H9 (cell line): ENCODE measurements around the gene ATG7. TPM values are rescaled to one million over a fixed set of nuclear protein-coding genes. Genes with fewer than 3 reads are reported as not detected.

ENCODE experiments used
- DNase-seq: peaks from one replicate; pipeline ENCODE4 v3.0.0-alpha.2; 2017
- H2AFZ ChIP-seq: one replicate; pipeline ENCODE4 v1.6.1; 2013; ENCODE audit warnings: mild to moderate bottlenecking, low read length, control low read depth, moderate library complexity
- H2AK5ac ChIP-seq: 2 replicates; pipeline ENCODE4 v1.6.1; 2013; ENCODE audit warnings: low read length, control low read depth, mixed read lengths; ENCODE audit not compliant: insufficient read length
- H2BK120ac ChIP-seq: one replicate; pipeline ENCODE4 v1.6.1; 2013; ENCODE audit warnings: low read depth, mild to moderate bottlenecking, low read length, control low read depth, inconsistent platforms; ENCODE audit not compliant: poor library complexity, severe bottlenecking
- H2BK12ac ChIP-seq: 2 replicates; pipeline ENCODE4 v1.6.1; 2013; ENCODE audit warnings: low read length, control low read depth, mixed read lengths, low read depth; ENCODE audit not compliant: insufficient read length
- H2BK15ac ChIP-seq: 2 replicates; pipeline ENCODE4 v1.6.1; 2013; ENCODE audit warnings: low read depth, low read length, control low read depth
- H2BK20ac ChIP-seq: one replicate; pipeline ENCODE4 v1.6.1; 2013; ENCODE audit warnings: low read depth, mild to moderate bottlenecking, low read length, control low read depth, inconsistent platforms; ENCODE audit not compliant: poor library complexity, severe bottlenecking
- H2BK5ac ChIP-seq: 2 replicates; pipeline ENCODE4 v1.6.1; 2013; ENCODE audit warnings: low read length, control low read depth, mixed read lengths; ENCODE audit not compliant: insufficient read length
- H3K14ac ChIP-seq: 2 replicates; pipeline ENCODE4 v1.6.1; 2013; ENCODE audit warnings: low read length, control low read depth; ENCODE audit not compliant: insufficient read depth
- H3K18ac ChIP-seq: 2 replicates; pipeline ENCODE4 v1.6.1; 2013; ENCODE audit warnings: low read depth, mild to moderate bottlenecking, mixed read lengths, low read length, control low read depth; ENCODE audit not compliant: insufficient read length
- H3K23ac ChIP-seq: 2 replicates; pipeline ENCODE4 v1.6.1; 2013; ENCODE audit warnings: low read length, control low read depth, mixed read lengths, low read depth; ENCODE audit not compliant: insufficient read length
- H3K23me2 ChIP-seq: 2 replicates; pipeline ENCODE4 v1.6.1; 2013; ENCODE audit warnings: low read depth, mild to moderate bottlenecking, mixed read lengths, low read length, control low read depth; ENCODE audit not compliant: insufficient read length, poor library complexity, severe bottlenecking
- H3K27ac ChIP-seq: 2 replicates; pipeline ENCODE4 v1.5.1; 2013; ENCODE audit warnings: low read length, control low read depth, mixed read lengths, low read depth; ENCODE audit not compliant: insufficient read length
- H3K27me3 ChIP-seq: 2 replicates; pipeline ENCODE4 v1.6.1; 2013; ENCODE audit warnings: low read length, control low read depth, inconsistent platforms; ENCODE audit not compliant: insufficient read depth
- H3K4ac ChIP-seq: 2 replicates; pipeline ENCODE4 v1.6.1; 2013; ENCODE audit warnings: low read depth, mild to moderate bottlenecking, control low read depth, inconsistent platforms, low read length, moderate library complexity
- H3K4me1 ChIP-seq: 2 replicates; pipeline ENCODE4 v1.6.1; 2013; ENCODE audit warnings: low read length, control low read depth, inconsistent platforms; ENCODE audit not compliant: insufficient read depth
- H3K4me2 ChIP-seq: 2 replicates; pipeline ENCODE4 v1.6.1; 2013; ENCODE audit warnings: low read length, control low read depth, mixed read lengths; ENCODE audit not compliant: insufficient read length, insufficient read depth
- H3K56ac ChIP-seq: 2 replicates; pipeline ENCODE4 v1.6.1; 2013; ENCODE audit warnings: low read depth, mild to moderate bottlenecking, mixed read lengths, low read length, control low read depth; ENCODE audit not compliant: insufficient read length
- H3K79me1 ChIP-seq: 2 replicates; pipeline ENCODE4 v1.6.1; 2013; ENCODE audit warnings: low read depth, mild to moderate bottlenecking, moderate library complexity, low read length, control low read depth, inconsistent platforms; ENCODE audit not compliant: insufficient read depth, poor library complexity, severe bottlenecking
- H3K79me2 ChIP-seq: 2 replicates; pipeline ENCODE4 v1.6.1; 2013; ENCODE audit warnings: low read length, control low read depth, inconsistent platforms; ENCODE audit not compliant: insufficient read depth
- H3K9ac ChIP-seq: 2 replicates; pipeline ENCODE4 v1.6.1; 2013; ENCODE audit warnings: low read length, control low read depth, mixed read lengths; ENCODE audit not compliant: insufficient read length; ENCODE audit errors: extremely low read depth
- H3K9me3 ChIP-seq: one replicate; pipeline ENCODE4 v1.6.1; 2013; ENCODE audit warnings: low read depth, low read length, inconsistent platforms; ENCODE audit not compliant: control insufficient read depth
- H3T11ph ChIP-seq: one replicate; pipeline ENCODE4 v1.6.1; 2013; ENCODE audit warnings: mild to moderate bottlenecking, low read length, control low read depth, inconsistent platforms
- H4K20me1 ChIP-seq: one replicate; pipeline ENCODE4 v1.6.1; 2013; ENCODE audit not compliant: control insufficient read depth, insufficient read length, insufficient read depth
- H4K5ac ChIP-seq: 2 replicates; pipeline ENCODE4 v1.6.1; 2013; ENCODE audit warnings: low read depth, mild to moderate bottlenecking, mixed read lengths, low read length, control low read depth; ENCODE audit not compliant: insufficient read length
- H4K8ac ChIP-seq: replicated peaks from 2 replicates; pipeline ENCODE4 v1.6.1; 2013; ENCODE audit warnings: low read length, control low read depth, mixed read lengths, low read depth; ENCODE audit not compliant: insufficient read length
- H4K91ac ChIP-seq: 2 replicates; pipeline ENCODE4 v1.6.1; 2013; ENCODE audit warnings: low read depth, mild to moderate bottlenecking, moderate library complexity, mixed read lengths, low read length, control low read depth; ENCODE audit not compliant: insufficient read length
- H3K27ac Mint-ChIP-seq, 3 experiments: 2 replicates in 2 of 3; 3 replicates in 1 of 3; pipeline ENCODE4 v1.8.0; 2020 to 2021; ENCODE audit warnings: mixed read lengths in 3 of 3, mild to moderate bottlenecking in 1 of 3, moderate library complexity in 1 of 3
- H3K27me3 Mint-ChIP-seq: 2 replicates; pipeline ENCODE4 v1.8.0; 2021; ENCODE audit warnings: low read depth, mild to moderate bottlenecking, moderate library complexity, mixed read lengths
- H3K36me3 Mint-ChIP-seq, 3 experiments: 2 replicates in 2 of 3; 3 replicates in 1 of 3; pipeline ENCODE4 v1.8.0; 2020 to 2021; ENCODE audit warnings: low read depth in 3 of 3, mixed read lengths in 3 of 3; ENCODE audit not compliant: insufficient read depth in 1 of 3
- H3K4me1 Mint-ChIP-seq, 2 experiments: 2 replicates each; pipeline ENCODE4 v1.8.0; 2020; ENCODE audit warnings: mixed read lengths in 2 of 2
- H3K4me3 Mint-ChIP-seq, 2 experiments: 2 replicates in 1 of 2; 3 replicates in 1 of 2; pipeline ENCODE4 v1.8.0; 2020 to 2021; ENCODE audit warnings: mild to moderate bottlenecking in 2 of 2, mixed read lengths in 2 of 2, moderate library complexity in 1 of 2
- H3K9me3 Mint-ChIP-seq, 2 experiments: 2 replicates in 1 of 2; 3 replicates in 1 of 2; pipeline ENCODE4 v1.8.0; 2020; ENCODE audit warnings: mild to moderate bottlenecking in 2 of 2, mixed read lengths in 2 of 2, moderate library complexity in 1 of 2
- CTCF ChIP-seq: fragments of 200-600 bp; sonication (generic); conservative IDR thresholded peaks from 3 replicates; pipeline ENCODE4 v1.8.0; 2021; ENCODE audit warnings: antibody characterized with exemption, mild to moderate bottlenecking
- WGBS: extraction: QIAGEN DNeasy Blood & Tissue Kit; methylation state at CpG from one replicate; pipeline ENCODE4 v1.1.7; 2013; ENCODE audit warnings: missing lambda C conversion rate, low lambda C conversion rate, mixed read lengths; ENCODE audit not compliant: insufficient read length; ENCODE audit errors: extremely low coverage; 5-methylcytosine and 5-hydroxymethylcytosine counted together
- total RNA-seq: library from RNA; stranded (reverse); gene quantifications from 2 replicates; pipeline ENCODE4 v1.2.1, GENCODE V29; 2021

ATG7 gene
- total RNA-seq, 1 experiment from 2014 or later = 17.9 TPM

- Histone ChIP-seq H3K9ac (no peak overlapping the region), H3K14ac (no peak overlapping the region), H2AK5ac (no peak overlapping the region), H4K91ac (no peak overlapping the region), H4K20me1 (no peaks in the 10 kb centered on the region), H3K4me2 (no peak overlapping the region), H2BK5ac (no peak overlapping the region), H3K23ac (no peak overlapping the region), H2AFZ (no peak overlapping the region), H4K8ac (no peak overlapping the region), H3K79me1 (no peaks in the 10 kb centered on the region), H3K56ac (no peak overlapping the region), H2BK15ac (no peak overlapping the region), H3K4me1 (peaks cover 6% of the 10 kb centered on the region; the same call in 1 of the 2 replicates), H2BK120ac (no peak overlapping the region), H2BK20ac (no peak overlapping the region), H3K23me2 (no peaks in the 10 kb centered on the region), H4K5ac (no peak overlapping the region), H3K27ac (no peak overlapping the region), H3K27me3 (no peaks in the 10 kb centered on the region), H3K79me2 (no peaks in the 10 kb centered on the region), H3T11ph (no peak overlapping the region), H3K9me3 (no peaks in the 10 kb centered on the region), H3K18ac (no peak overlapping the region), H2BK12ac (no peak overlapping the region), H3K4ac (no peak overlapping the region)
- Mint-ChIP-seq H3K36me3 (peaks cover under 1 to 2% (median 1%) of the 10 kb centered on the region in 3 experiments; a peak in 2 of 7 replicates), H3K4me1 (peaks cover 5 to 7% of the 10 kb centered on the region in 2 experiments; a peak in 3 of 4 replicates), H3K9me3 (0 out of 5 replicates have a peak, but pooled peaks cover 0 to 2% of the 10 kb centered on the region in 2 experiments), H3K27ac (no peak overlapping the region), H3K4me3 (no peak overlapping the region), H3K27me3 (no peaks in the 10 kb centered on the region)
- WGBS = no CpG with 5 or more reads among the region's 6 CpGs
- DNase-seq = no peak
- TF ChIP-seq CTCF = no peak
Measured at GRCh38 chr3:11517601-11518000, 245.4 kb downstream of the ATG7 start.
